H1 (cell line): ENCODE results near the gene APPL2. TPM values are rescaled to one million over a fixed set of nuclear protein-coding genes. Genes with fewer than 3 reads are reported as not detected.

ENCODE experiments used
- CTCF ChIA-PET: fragments of 300-600 bp; sonication (Branson Sonifier 250); formaldehyde crosslinking; loops from one replicate; lab custom pipeline; 2021; ENCODE audit not compliant: partially characterized antibody; lab: Charles Lee
- POLR2A ChIA-PET: fragments of 300-600 bp; sonication (Branson Sonifier 250); formaldehyde crosslinking; loops from one replicate; lab custom pipeline; 2021; ENCODE audit warnings: inconsistent platforms; ENCODE audit not compliant: partially characterized antibody; lab: Charles Lee
- DNase-seq, 2 experiments: peaks; one replicate each; pipeline versions ENCODE4 v3.0.0 to v3.0.0-alpha.2; 2010 to 2022; ENCODE audit warnings: low spot score in 2 of 2, low read depth in 1 of 2, mixed read lengths in 1 of 2
- FAIRE-seq: peaks from 2 replicates; lab custom pipeline; 2011; peaks lifted over from hg19 to GRCh38; lab: Jason Lieb, UNC
- H2AFZ ChIP-seq: 2 replicates; pipeline ENCODE4 v1.8.1; 2012; ENCODE audit warnings: low read length, inconsistent platforms
- H2AK5ac ChIP-seq: 2 replicates; pipeline ENCODE4 v1.6.1; 2013; ENCODE audit warnings: low read depth, low read length
- H2BK120ac ChIP-seq: replicated peaks from 2 replicates; pipeline ENCODE3; 2013; ENCODE audit warnings: low read depth, low read length, inconsistent platforms
- H2BK12ac ChIP-seq: 2 replicates; pipeline ENCODE4 v1.6.1; 2013; ENCODE audit warnings: low read depth, low read length
- H2BK15ac ChIP-seq: 2 replicates; pipeline ENCODE4 v1.6.1; 2013; ENCODE audit warnings: low read length
- H2BK20ac ChIP-seq: 2 replicates; pipeline ENCODE4 v1.6.1; 2013; ENCODE audit warnings: low read length
- H2BK5ac ChIP-seq: 2 replicates; pipeline ENCODE4 v1.6.1; 2013; ENCODE audit warnings: low read depth, low read length
- H3K14ac ChIP-seq: 2 replicates; pipeline ENCODE4 v1.6.1; 2013; ENCODE audit warnings: inconsistent platforms; ENCODE audit not compliant: insufficient read length
- H3K18ac ChIP-seq: 2 replicates; pipeline ENCODE4 v1.6.1; 2013; ENCODE audit warnings: low read length; ENCODE audit errors: extremely low read depth
- H3K23ac ChIP-seq: 2 replicates; pipeline ENCODE4 v1.6.1; 2013; ENCODE audit warnings: inconsistent platforms; ENCODE audit not compliant: insufficient read length
- H3K23me2 ChIP-seq: 2 replicates; pipeline ENCODE4 v1.6.1; 2013; ENCODE audit warnings: low read depth, low read length
- H3K27ac ChIP-seq: 2 replicates; pipeline ENCODE4 v1.6.1; 2011; ENCODE audit warnings: low read depth, low read length, inconsistent platforms
- H3K27me3 ChIP-seq, 4 experiments: replicated peaks in 1 of 4; 1 replicate in 1 of 4; 2 replicates in 3 of 4; pipeline versions ENCODE4 v1.6.1 to v1.8.1; 2011 to 2013; ENCODE audit warnings: low read length in 3 of 4, mild to moderate bottlenecking in 3 of 4, inconsistent platforms in 2 of 4, mixed read lengths in 2 of 4, moderate library complexity in 1 of 4; ENCODE audit not compliant: control insufficient read depth in 3 of 4, insufficient read depth in 3 of 4; ENCODE audit errors: extremely low read depth in 1 of 4
- H3K36me3 ChIP-seq, 4 experiments: 2 replicates each; pipeline versions ENCODE4 v1.6.1 to v1.8.1; 2011 to 2013; ENCODE audit warnings: mild to moderate bottlenecking in 4 of 4, low read length in 3 of 4, moderate library complexity in 2 of 4, control low read depth in 1 of 4, inconsistent platforms in 1 of 4; ENCODE audit not compliant: insufficient read depth in 4 of 4, control insufficient read depth in 2 of 4
- H3K4ac ChIP-seq: replicated peaks from 2 replicates; pipeline ENCODE3; 2013; ENCODE audit warnings: low read length, low read depth, mixed read lengths, inconsistent platforms; ENCODE audit not compliant: insufficient read length
- H3K4me1 ChIP-seq, 4 experiments: replicated peaks in 1 of 4; 1 replicate in 1 of 4; 2 replicates in 3 of 4; pipeline versions ENCODE4 v1.6.1 to v1.8.1; 2011 to 2013; ENCODE audit warnings: low read length in 3 of 4, inconsistent platforms in 2 of 4, mixed read lengths in 1 of 4; ENCODE audit not compliant: insufficient read depth in 4 of 4, control insufficient read depth in 3 of 4
- H3K4me2 ChIP-seq, 2 experiments: 2 replicates each; pipeline versions ENCODE4 v1.6.1 to v1.8.1; 2011 to 2013; ENCODE audit warnings: low read depth in 2 of 2, low read length in 2 of 2, control low read depth in 1 of 2, inconsistent platforms in 1 of 2, mild to moderate bottlenecking in 1 of 2; ENCODE audit not compliant: insufficient read depth in 1 of 2
- H3K4me3 ChIP-seq, 4 experiments: fragments of 200-600, 300-600 bp in 1 of 4; sonication (generic), shearing (Covaris generic), sonication (Bioruptor Twin) in 1 of 4; 2 replicates each; pipeline versions ENCODE4 v1.5.1 to v1.8.1; 2011 to 2016; ENCODE audit warnings: low read length in 4 of 4, low read depth in 3 of 4, control low read depth in 2 of 4, inconsistent platforms in 2 of 4, mild to moderate bottlenecking in 2 of 4, mixed read lengths in 1 of 4, moderate library complexity in 1 of 4; ENCODE audit not compliant: insufficient read depth in 2 of 4; ENCODE audit errors: extremely low read depth in 1 of 4
- H3K56ac ChIP-seq: replicated peaks from 2 replicates; pipeline ENCODE3; 2013; ENCODE audit warnings: low read depth, mild to moderate bottlenecking, mixed read lengths, low read length, inconsistent platforms; ENCODE audit not compliant: insufficient read length
- H3K79me1 ChIP-seq: 2 replicates; pipeline ENCODE4 v1.6.1; 2013; ENCODE audit warnings: low read depth, low read length, control low read depth
- H3K79me2 ChIP-seq, 2 experiments: 2 replicates each; pipeline versions ENCODE4 v1.6.1 to v1.8.1; 2012 to 2013; ENCODE audit warnings: low read length in 2 of 2, mild to moderate bottlenecking in 2 of 2, inconsistent platforms in 1 of 2; ENCODE audit not compliant: insufficient read depth in 2 of 2, control insufficient read depth in 1 of 2
- H3K9ac ChIP-seq, 4 experiments: replicated peaks in 1 of 4; 1 replicate in 1 of 4; 2 replicates in 3 of 4; pipeline versions ENCODE4 v1.6.1 to v1.8.1; 2011 to 2013; ENCODE audit warnings: low read depth in 3 of 4, low read length in 3 of 4, control low read depth in 2 of 4, mild to moderate bottlenecking in 2 of 4, moderate library complexity in 2 of 4, inconsistent platforms in 1 of 4; ENCODE audit errors: extremely low read depth in 1 of 4
- H3K9me3 ChIP-seq, 2 experiments: 2 replicates each; pipeline versions ENCODE4 v1.6.1 to v1.8.1; 2012 to 2013; ENCODE audit warnings: mild to moderate bottlenecking in 2 of 2, moderate library complexity in 2 of 2, control low read depth in 1 of 2, inconsistent platforms in 1 of 2, low read depth in 1 of 2, low read length in 1 of 2, mixed read lengths in 1 of 2; ENCODE audit not compliant: insufficient read depth in 2 of 2
- H4K20me1 ChIP-seq, 2 experiments: replicated peaks in 1 of 2; 2 replicates each; pipeline versions ENCODE3 to v1.8.1; 2011 to 2013; ENCODE audit warnings: inconsistent platforms in 2 of 2, low read length in 2 of 2, mild to moderate bottlenecking in 1 of 2; ENCODE audit not compliant: insufficient read depth in 2 of 2, control insufficient read depth in 1 of 2
- H4K5ac ChIP-seq: 2 replicates; pipeline ENCODE4 v1.6.1; 2013; ENCODE audit warnings: low read length, low read depth, mixed read lengths, inconsistent platforms; ENCODE audit not compliant: insufficient read length
- H4K8ac ChIP-seq: 2 replicates; pipeline ENCODE4 v1.8.0; 2013; ENCODE audit warnings: mild to moderate bottlenecking, moderate library complexity, low read length, inconsistent platforms; ENCODE audit not compliant: insufficient read depth; ENCODE audit errors: extremely low read depth
- H4K91ac ChIP-seq: replicated peaks from 2 replicates; pipeline ENCODE3; 2013; ENCODE audit warnings: low read length, mixed read lengths, inconsistent platforms; ENCODE audit not compliant: insufficient read length
- CTBP2 ChIP-seq: IDR thresholded peaks from 2 replicates; pipeline ENCODE4 v1.7.0; 2011; ENCODE audit warnings: borderline replicate concordance, mild to moderate bottlenecking, moderate library complexity, mixed read lengths, low read length; ENCODE audit not compliant: insufficient read depth, insufficient read length
- FOSL1 ChIP-seq: IDR thresholded peaks from 2 replicates; pipeline ENCODE4 v1.6.1; 2011; ENCODE audit warnings: mild to moderate bottlenecking, low read depth, low read length, moderate library complexity; ENCODE audit not compliant: insufficient read depth
- RAD21 ChIP-seq, 2 experiments: IDR thresholded peaks in 1 of 2; conservative IDR thresholded peaks in 1 of 2; 2 replicates each; pipeline ENCODE4 v1.6.1; 2011; ENCODE audit warnings: low read depth in 2 of 2, low read length in 2 of 2, improper control_type of control experiment in 1 of 2, inconsistent platforms in 1 of 2, mild to moderate bottlenecking in 1 of 2, moderate library complexity in 1 of 2
- SAP30 ChIP-seq: fragments of 300-600 bp; sonication (generic); IDR thresholded peaks from 2 replicates; pipeline ENCODE4 v1.7.1; 2012; ENCODE audit warnings: low read length, moderate library complexity, mild to moderate bottlenecking, inconsistent platforms; ENCODE audit not compliant: insufficient read depth, insufficient replicate concordance
- SIX5 ChIP-seq: IDR thresholded peaks from 2 replicates; pipeline ENCODE4 v1.6.1; 2011; ENCODE audit warnings: mild to moderate bottlenecking, low read depth, low read length
- SRF ChIP-seq: IDR thresholded peaks from 2 replicates; pipeline ENCODE4 v1.6.1; 2011; ENCODE audit warnings: mild to moderate bottlenecking, low read depth, low read length, moderate library complexity
- WGBS, 2 experiments: shearing (Covaris generic) in 1 of 2; methylation state at CpG; one replicate each; pipeline versions ENCODE4 v1.1.6 to v1.1.7; 2013 to 2015; ENCODE audit warnings: low lambda C conversion rate in 2 of 2, mixed read lengths in 2 of 2, inconsistent platforms in 1 of 2, low coverage in 1 of 2, missing lambda C conversion rate in 1 of 2; ENCODE audit not compliant: insufficient replicate concordance in 2 of 2, insufficient coverage in 1 of 2, insufficient read length in 1 of 2; ENCODE audit errors: extremely low coverage in 1 of 2, missing lambda C conversion rate in 1 of 2; 5-methylcytosine and 5-hydroxymethylcytosine counted together
- polyA plus RNA-seq, 7 experiments: library from polyadenylated mRNA; depleted of rRNA in 3 of 7; stranded (reverse) in 5 of 7; unstranded in 2 of 7; fragments of >200 nt in 5 of 7; fragments of 200-250 nt in 2 of 7; gene quantifications; 1 replicate in 5 of 7; 2 replicates in 1 of 7; 4 replicates in 1 of 7; pipeline versions ENCODE4 v1.2.1 to v1.2.3, GENCODE V29; 2011 to 2013; ENCODE audit warnings: missing spikeins in 2 of 7, mixed read lengths in 2 of 7
- total RNA-seq: library from RNA; stranded (reverse); fragmentation: NEBNext Ultra II Directional; extraction: Animal tissue kit (Norgen Biotek cat#: 25700); gene quantifications from 2 replicates; pipeline ENCODE4 v1.2.1, GENCODE V29; 2021

APPL2 gene
- total and polyA plus RNA-seq, 2 of the 8 experiments (the other 6 are each of a cell fraction or from before 2014, with no cell fraction given), result 8.9 to 22.9 TPM

- POLR2A ChIA-PET, result no interaction called here
- 94% methylated on average over 8 of the region's 8 CpGs; no CpG with 5 or more reads in 1 of the 2 experiments for WGBS, 2 experiments
- Histone ChIP-seq H3K9me3 (no peaks in the 10 kb centered on the region), H2AK5ac (no peak overlapping the region), H3K4me2 (no peak overlapping the region), H3K4me1 (no peaks in the 10 kb centered on the region), H3K27me3 (no peaks in the 10 kb centered on the region), H3K27ac (no peak overlapping the region), H3K14ac (no peak overlapping the region), H3K56ac (no peak overlapping the region), H4K5ac (no peak overlapping the region), H2BK12ac (no peak overlapping the region), H2AFZ (no peak overlapping the region), H4K20me1 (peaks cover 0 to 2% of the 10 kb centered on the region in 2 experiments), H3K23ac (no peak overlapping the region), H2BK15ac (no peak overlapping the region), H3K18ac (no peak overlapping the region), H2BK20ac (no peak overlapping the region), H2BK120ac (no peak overlapping the region), H3K23me2 (no peaks in the 10 kb centered on the region), H3K79me2 (peaks cover 0 to 6% of the 10 kb centered on the region in 2 experiments; a peak in 2 of 4 replicates), H3K36me3 (peaks cover 0 to 10% (median 2%) of the 10 kb centered on the region in 4 experiments; a peak in 5 of 8 replicates), H3K9ac (no peak overlapping the region), H3K79me1 (peaks cover 3% of the 10 kb centered on the region; the same call in 1 of the 2 replicates), H3K4ac (no peak overlapping the region), H4K91ac (no peak overlapping the region), H3K4me3 (no peak overlapping the region), H4K8ac (no peak overlapping the region), H2BK5ac (no peak overlapping the region)
- CTCF ChIA-PET, result no interaction called here
- TF ChIP-seq SRF (no peak), FOSL1 (no peak), CTBP2 (no peak), RAD21 (IDR thresholded peaks at IDR 0.05 in 1 of 2, conservative IDR thresholded peaks at IDR 0.05 in 1 of 2; ENCODE audit: low read depth in 2 of 2, low read length in 2 of 2) (no peak), SIX5 (no peak), SAP30 (no peak)
- FAIRE-seq (no peak), DNase-seq (no peak)
Measured at GRCh38 chr12:105228966-105229365, 7.0 kb downstream of the APPL2 start.
